HG03378 (cell line): ENCODE data around the gene HOXB9.

Experiments
- ATAC-seq: cut with Tn5 transposase; IDR thresholded peaks from one replicate; pipeline ENCODE4 v1.9.1; 2021; ENCODE audit warnings: mild to moderate bottlenecking, moderate library complexity; ENCODE audit not compliant: unreplicated experiment

HOXB9 gene

GRCh38 chr17:48625495-48626244, 488 bp downstream of the HOXB9 start:
- ATAC-seq = no peak

- ATAC-seq = no peak
These were observed 1.3 kb downstream of the HOXB9 start for GRCh38 chr17:48624544-48625494.

- ATAC-seq = no peak
These were observed 2.0 kb downstream of the HOXB9 start for GRCh38 chr17:48624118-48624517.

- no peak for ATAC-seq
These were observed 2.6 kb downstream of the HOXB9 start for GRCh38 chr17:48623583-48623982.

- no peak for ATAC-seq
These were observed 3.3 kb downstream of the HOXB9 start for GRCh38 chr17:48622857-48623256.

- no peak for ATAC-seq
These were observed 4.5 kb downstream of the HOXB9 start for GRCh38 chr17:48621410-48622392.

- ATAC-seq = no peak
These were observed 5.6 kb downstream of the HOXB9 start for GRCh38 chr17:48620461-48621139.

- no peak for ATAC-seq
These were observed 6.2 kb downstream of the HOXB9 start for GRCh38 chr17:48619826-48620449.

GRCh38 chr17:48618256-48618896, 7.8 kb downstream of the HOXB9 start:
- ATAC-seq = no peak

- ATAC-seq = no peak
These were observed 8.5 kb downstream of the HOXB9 start for GRCh38 chr17:48617471-48618255.

GRCh38 chr17:48616717-48617470, 9.3 kb downstream of the HOXB9 start:
- no peak for ATAC-seq

- no peak for ATAC-seq
These were observed 10.0 kb downstream of the HOXB9 start for GRCh38 chr17:48615963-48616716.

GRCh38 chr17:48615047-48615962, 10.9 kb downstream of the HOXB9 start, which contains the start of gene HOXB8:
HOXB8 (minus strand) TSS chr17:48615292; CDS start chr17:48614704, 588 bp downstream.
- ATAC-seq = no peak

- no peak for ATAC-seq
These were observed 12.1 kb downstream of the HOXB9 start for GRCh38 chr17:48613862-48614694.
